Suprapubic skin (tissue), 4 donors: ENCODE data around the gene KYAT1. TPM values are rescaled to one million over a fixed set of nuclear protein-coding genes. Genes with fewer than 3 reads are reported as not detected.
"Not testable (repeated sequence)": the region's sequence is repeated elsewhere in the genome, so short reads cannot be mapped to it uniquely, and the experiment has no call there.

Source experiments
- DNase-seq, 2 donors: peaks; one replicate each; pipeline ENCODE4 v3.0.0-alpha.2; 2019; ENCODE audit warnings: low spot score in 2 of 2
- H3K27ac ChIP-seq: fragments of 200-600 bp; sonication (generic); one replicate; pipeline ENCODE4 v1.5.1; 2019
- H3K27me3 ChIP-seq: fragments of 200-600 bp; sonication (generic); one replicate; pipeline ENCODE4 v1.5.1; 2019
- H3K36me3 ChIP-seq: fragments of 200-600 bp; sonication (generic); one replicate; pipeline ENCODE4 v1.5.1; 2019
- H3K4me1 ChIP-seq: fragments of 200-600 bp; sonication (generic); one replicate; pipeline ENCODE4 v1.5.1; 2019
- H3K4me3 ChIP-seq: fragments of 200-600 bp; sonication (generic); one replicate; pipeline ENCODE4 v1.5.1; 2019; ENCODE audit warnings: mild to moderate bottlenecking
- H3K9me3 ChIP-seq: fragments of 200-600 bp; sonication (generic); one replicate; pipeline ENCODE4 v1.5.1; 2019
- EP300 ChIP-seq: sonication (generic); formaldehyde crosslinking; IDR thresholded peaks from one replicate; pipeline ENCODE4 v1.6.1; 2017; ENCODE audit warnings: antibody characterized with exemption
- POLR2A ChIP-seq, 2 donors: fragments of 450-650 bp; IDR thresholded peaks; one replicate each; pipeline ENCODE4 v1.6.1; 2017; ENCODE audit warnings: antibody characterized with exemption in 2 of 2, mild to moderate bottlenecking in 2 of 2, moderate library complexity in 2 of 2
- POLR2AphosphoS5 ChIP-seq, 3 donors: sonication (generic); formaldehyde crosslinking; IDR thresholded peaks; one replicate each; pipeline ENCODE4 v1.6.1; 2017; ENCODE audit warnings: antibody characterized with exemption in 3 of 3
- WGBS: methylation state at CpG from one replicate; pipeline ENCODE4 v1.1.5; 2018; 5-methylcytosine and 5-hydroxymethylcytosine counted together
- total RNA-seq, 4 donors: library from RNA; depleted of rRNA; stranded (reverse); fragments of >200 nt; gene quantifications; one replicate each; pipeline ENCODE4 v1.1.0, GENCODE V29; 2016
- TF ChIP-seq, protein P1 (sequence below), 2 donors: fragments of 200-600 bp in 1 of 2; fragments of 450-650 bp in 1 of 2; sonication (generic) in 1 of 2; IDR thresholded peaks; one replicate each; pipeline ENCODE4 v1.5.1; 2016 to 2019; ENCODE audit warnings: antibody characterized with exemption in 2 of 2, mild to moderate bottlenecking in 1 of 2, moderate library complexity in 1 of 2

KYAT1 gene
- total RNA-seq, 4 donors from 2014 or later: 10.6 to 17.1 (median 14.6) TPM

DNA sequence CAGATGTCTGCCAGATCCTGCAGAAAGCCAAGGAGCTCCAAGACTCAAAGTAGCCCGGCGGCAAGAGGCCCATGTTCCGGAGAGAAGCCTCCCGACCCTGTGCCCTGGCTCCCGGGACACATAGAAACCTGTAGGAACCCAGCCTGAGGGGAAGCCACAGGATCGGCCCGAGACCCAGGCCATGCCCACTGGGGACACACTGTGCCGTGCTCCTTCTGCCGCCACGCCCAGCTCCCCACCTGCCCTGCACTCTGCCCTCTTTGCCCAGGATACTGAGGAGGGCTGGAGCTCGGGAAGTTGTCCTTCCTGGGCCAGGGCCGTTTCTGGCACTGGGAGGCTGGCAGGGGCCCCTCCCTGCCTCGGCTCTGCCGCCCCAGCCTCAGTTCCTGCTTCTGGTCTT, 73.9 kb downstream of the KYAT1 start:
- H3K4me1 ChIP-seq: no peaks in the 10 kb centered on the region
- no peaks in the 10 kb centered on the region for H3K9me3 ChIP-seq
- TF ChIP-seq POLR2A (IDR thresholded peaks at IDR 0.05): no peak
- TF ChIP-seq EP300: no peak
- TF ChIP-seq, protein P1, sequence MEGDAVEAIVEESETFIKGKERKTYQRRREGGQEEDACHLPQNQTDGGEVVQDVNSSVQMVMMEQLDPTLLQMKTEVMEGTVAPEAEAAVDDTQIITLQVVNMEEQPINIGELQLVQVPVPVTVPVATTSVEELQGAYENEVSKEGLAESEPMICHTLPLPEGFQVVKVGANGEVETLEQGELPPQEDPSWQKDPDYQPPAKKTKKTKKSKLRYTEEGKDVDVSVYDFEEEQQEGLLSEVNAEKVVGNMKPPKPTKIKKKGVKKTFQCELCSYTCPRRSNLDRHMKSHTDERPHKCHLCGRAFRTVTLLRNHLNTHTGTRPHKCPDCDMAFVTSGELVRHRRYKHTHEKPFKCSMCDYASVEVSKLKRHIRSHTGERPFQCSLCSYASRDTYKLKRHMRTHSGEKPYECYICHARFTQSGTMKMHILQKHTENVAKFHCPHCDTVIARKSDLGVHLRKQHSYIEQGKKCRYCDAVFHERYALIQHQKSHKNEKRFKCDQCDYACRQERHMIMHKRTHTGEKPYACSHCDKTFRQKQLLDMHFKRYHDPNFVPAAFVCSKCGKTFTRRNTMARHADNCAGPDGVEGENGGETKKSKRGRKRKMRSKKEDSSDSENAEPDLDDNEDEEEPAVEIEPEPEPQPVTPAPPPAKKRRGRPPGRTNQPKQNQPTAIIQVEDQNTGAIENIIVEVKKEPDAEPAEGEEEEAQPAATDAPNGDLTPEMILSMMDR (IDR thresholded peaks at IDR 0.05): no peak
- no peak for TF ChIP-seq POLR2AphosphoS5 (IDR thresholded peaks at IDR 0.05)
- H3K27me3 ChIP-seq: no peaks in the 10 kb centered on the region
- DNase-seq: no peak
- WGBS: 80% methylated on average over 4 of the region's 14 CpGs
- peaks cover 69% of the 10 kb centered on the region for H3K36me3 ChIP-seq
- no peak overlapping the region for H3K4me3 ChIP-seq
- H3K27ac ChIP-seq: no peak overlapping the region

DNA sequence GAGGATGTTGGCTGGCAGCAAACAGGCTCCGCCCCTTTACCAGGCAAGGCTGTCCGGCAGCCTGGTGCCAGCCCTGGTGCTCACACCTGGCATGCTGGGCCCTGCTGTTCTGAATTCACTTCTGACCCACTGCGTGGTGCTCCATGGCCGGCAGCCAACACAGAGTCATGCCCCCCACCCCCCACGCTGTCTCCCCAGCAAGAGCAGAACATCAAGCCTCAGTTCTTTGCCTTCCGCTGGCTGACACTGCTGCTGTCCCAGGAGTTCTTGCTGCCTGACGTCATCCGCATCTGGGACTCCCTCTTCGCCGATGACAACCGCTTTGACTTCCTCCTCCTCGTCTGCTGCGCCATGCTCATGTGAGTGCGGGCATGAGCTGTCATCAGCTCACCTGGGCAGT, 76.1 kb downstream of the KYAT1 start:
- H3K36me3 ChIP-seq: peaks cover 91% of the 10 kb centered on the region
- no peaks in the 10 kb centered on the region for H3K4me1 ChIP-seq
- H3K27me3 ChIP-seq: no peaks in the 10 kb centered on the region
- H3K9me3 ChIP-seq: no peaks in the 10 kb centered on the region
- no peak overlapping the region for H3K4me3 ChIP-seq
- 89% methylated on average over 14 of the region's 14 CpGs for WGBS
- H3K27ac ChIP-seq: no peak overlapping the region
- no peak for TF ChIP-seq POLR2A (IDR thresholded peaks at IDR 0.05)
- TF ChIP-seq, protein P1 (IDR thresholded peaks at IDR 0.05): no peak
- TF ChIP-seq EP300: no peak
- no peak for TF ChIP-seq POLR2AphosphoS5 (IDR thresholded peaks at IDR 0.05)
- no peak for DNase-seq

DNA sequence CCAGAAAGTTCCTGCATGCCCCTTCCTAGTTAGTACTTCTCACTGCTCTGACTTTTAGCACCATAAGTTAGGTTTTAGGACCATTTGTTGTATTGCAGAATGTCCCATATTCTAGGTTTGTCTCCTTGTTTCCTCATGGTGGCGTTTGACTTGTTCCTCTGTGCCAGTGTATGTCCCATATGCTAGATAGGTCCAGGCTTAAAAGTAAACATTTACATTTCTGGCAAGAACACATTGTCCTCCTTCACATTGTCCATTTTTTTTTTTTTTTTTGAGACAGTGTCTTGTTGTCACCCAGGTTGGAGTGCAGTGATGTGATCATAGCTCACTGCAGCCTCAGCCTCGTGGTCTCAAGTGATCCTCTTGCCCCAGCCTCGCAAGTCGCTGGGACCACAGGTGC, 79.3 kb downstream of the KYAT1 start:
- TF ChIP-seq POLR2AphosphoS5 (IDR thresholded peaks at IDR 0.05) (no peak), EP300 (no peak), POLR2A (IDR thresholded peaks at IDR 0.05) (no peak)
- TF ChIP-seq, protein P1 (IDR thresholded peaks at IDR 0.05): no peak
- Histone ChIP-seq H3K9me3 (no peaks in the 10 kb centered on the region), H3K4me1 (no peaks in the 10 kb centered on the region), H3K27ac (no peak overlapping the region), H3K36me3 (peaks cover 98% of the 10 kb centered on the region), H3K27me3 (no peaks in the 10 kb centered on the region), H3K4me3 (no peak overlapping the region)
- 98% methylated on average over 4 of the region's 4 CpGs for WGBS
- DNase-seq: no peak

DNA sequence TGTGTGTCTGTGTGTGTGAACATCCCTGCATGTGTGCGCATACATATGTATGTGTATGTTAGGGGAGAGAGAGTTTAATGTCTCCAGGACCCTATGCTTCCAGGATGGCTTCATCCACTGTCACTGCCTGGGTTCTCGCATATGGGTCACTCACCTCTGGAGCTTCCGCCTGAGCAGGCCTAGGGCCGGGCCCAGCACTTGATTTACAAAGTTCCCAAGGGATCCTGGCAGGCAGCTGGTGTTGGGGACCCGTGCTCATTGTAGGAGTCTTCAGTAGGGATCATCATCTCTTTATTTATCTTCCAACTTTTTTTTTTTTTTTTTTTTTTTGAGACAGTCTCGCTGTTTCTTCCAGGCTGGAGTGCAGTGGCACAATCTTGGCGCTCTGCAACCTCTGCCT, 81.7 kb downstream of the KYAT1 start:
- H3K27ac ChIP-seq: no peak overlapping the region
- TF ChIP-seq POLR2AphosphoS5 (IDR thresholded peaks at IDR 0.05) (no peak), POLR2A (IDR thresholded peaks at IDR 0.05) (no peak), EP300 (no peak)
- TF ChIP-seq, protein P1 (IDR thresholded peaks at IDR 0.05): no peak
- DNase-seq: no peak
- 93% methylated on average over 7 of the region's 7 CpGs for WGBS
- H3K4me1 ChIP-seq: no peaks in the 10 kb centered on the region
- no peaks in the 10 kb centered on the region for H3K9me3 ChIP-seq
- H3K4me3 ChIP-seq: no peak overlapping the region
- H3K36me3 ChIP-seq: peaks cover 95% of the 10 kb centered on the region
- no peaks in the 10 kb centered on the region for H3K27me3 ChIP-seq

DNA sequence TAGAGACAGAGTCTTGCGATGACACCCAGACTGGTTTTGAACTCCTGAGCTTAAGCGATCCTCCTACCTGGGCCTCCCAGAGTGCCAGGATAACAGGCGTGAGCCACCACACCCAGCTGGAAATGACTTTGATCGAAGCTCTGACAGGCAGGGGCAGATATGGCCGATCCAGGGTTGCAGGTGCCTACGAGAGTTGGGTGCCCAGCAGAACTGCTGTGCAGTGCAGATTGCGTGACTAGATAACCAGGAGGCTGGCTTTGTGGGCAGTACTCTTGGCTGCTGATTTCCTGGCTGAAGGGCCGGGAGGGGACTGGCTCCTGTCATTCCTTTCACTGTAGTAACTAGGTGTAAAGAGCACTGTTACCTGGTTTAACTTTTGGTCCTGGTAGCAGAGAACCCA, 82.9 kb downstream of the KYAT1 start:
- Histone ChIP-seq H3K9me3 (no peaks in the 10 kb centered on the region), H3K4me1 (no peaks in the 10 kb centered on the region), H3K36me3 (peaks cover 89% of the 10 kb centered on the region), H3K27me3 (no peaks in the 10 kb centered on the region), H3K4me3 (no peak overlapping the region), H3K27ac (no peak overlapping the region)
- TF ChIP-seq POLR2A (IDR thresholded peaks at IDR 0.05): no peak
- no peak for TF ChIP-seq EP300
- no peak for TF ChIP-seq POLR2AphosphoS5 (IDR thresholded peaks at IDR 0.05)
- TF ChIP-seq, protein P1 (IDR thresholded peaks at IDR 0.05): no peak
- WGBS: 71% methylated on average over 7 of the region's 8 CpGs
- DNase-seq: no peak

DNA sequence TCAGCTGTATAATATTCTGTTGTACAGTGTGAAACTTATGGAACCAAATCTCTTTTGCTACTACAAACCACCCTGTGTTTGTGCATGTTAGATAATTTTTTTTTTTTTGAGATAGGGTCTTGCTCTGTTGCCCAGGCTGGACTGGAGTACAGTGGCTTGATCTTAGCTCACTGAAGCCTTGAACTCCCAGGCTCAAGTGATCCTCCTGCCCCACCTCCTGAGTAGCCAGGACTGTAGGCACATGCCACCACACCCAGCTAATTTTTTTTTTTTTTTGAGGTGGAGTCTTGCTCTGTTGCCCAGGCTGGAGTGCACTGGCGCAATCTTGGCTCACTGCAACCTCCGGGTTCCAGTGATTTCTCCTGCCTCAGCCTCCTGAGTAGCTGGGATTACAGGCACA, 86.8 kb downstream of the KYAT1 start:
- not testable (repeated sequence) for H3K4me1 ChIP-seq, H3K4me3 ChIP-seq, DNase-seq, H3K27ac ChIP-seq, H3K27me3 ChIP-seq, H3K9me3 ChIP-seq
- WGBS: 32% methylated on average over 2 of the region's 2 CpGs
- H3K36me3 ChIP-seq: peaks cover 89% of the 10 kb centered on the region
